OCI-LY1 (cell line): Measurements from ENCODE around the gene SEC24B.

Source experiments
- CTCF ChIP-seq: fragments of 200-600 bp; sonication (generic), shearing (Covaris generic); IDR thresholded peaks from 2 replicates; pipeline ENCODE4 v1.5.1; 2017; ENCODE audit warnings: mild to moderate bottlenecking, antibody characterized with exemption, low read length, moderate library complexity, mixed read lengths
- EZH2 ChIP-seq: fragments of 200-600 bp; sonication (generic), shearing (Covaris generic); IDR thresholded peaks from 2 replicates; pipeline ENCODE4 v1.8.0; 2017; ENCODE audit warnings: borderline replicate concordance, mixed run types, mild to moderate bottlenecking, antibody characterized with exemption, low read length, moderate library complexity, mixed read lengths

- TF ChIP-seq CTCF (no peak), EZH2 (no peak)
Observed at GRCh38 chr4:109547394-109547793, 113.8 kb downstream of the SEC24B start.
